Erythroblast (primary cell): Measurements from ENCODE around the gene SLCO2A1.

Experiments used
- GATA1 ChIP-seq: IDR thresholded peaks from 2 replicates; pipeline ENCODE4 v1.6.1; 2011; ENCODE audit warnings: low read depth, mild to moderate bottlenecking, control low read depth, low read length, moderate library complexity
- POLR2A ChIP-seq: IDR thresholded peaks from 2 replicates; pipeline ENCODE4 v1.6.1; 2011; ENCODE audit warnings: mild to moderate bottlenecking, low read length

GRCh38 chr3:134078169-134078831 is 48.6 kb upstream of the SLCO2A1 start:
- no peak for TF ChIP-seq POLR2A
- no peak for TF ChIP-seq GATA1
